Neural cell (in vitro differentiated cells): ENCODE data around the gene EDAR. TPM values are rescaled to one million over a fixed set of nuclear protein-coding genes. Genes with fewer than 3 reads are reported as not detected.

Experiments used
- H2AFZ ChIP-seq: fragments of 200-600, 300-800 bp; sonication (generic), shearing (Covaris generic); 2 replicates; pipeline ENCODE4 v1.6.0; 2014; ENCODE audit warnings: low read depth, mild to moderate bottlenecking, antibody characterized with exemption, low read length, moderate library complexity
- H3F3A ChIP-seq: fragments of 200-600 bp; shearing (Covaris generic); 2 replicates; pipeline ENCODE4 v1.6.1; 2016; ENCODE audit warnings: mild to moderate bottlenecking, moderate library complexity, mixed read lengths, antibody characterized with exemption, low read length; ENCODE audit not compliant: insufficient read depth, poor library complexity, severe bottlenecking
- H3K27ac ChIP-seq: fragments of 200-600, 300-800 bp; sonication (generic), shearing (Covaris generic); 2 replicates; pipeline ENCODE4 v1.5.1; 2014; ENCODE audit warnings: mild to moderate bottlenecking, low read length, moderate library complexity
- H3K27me3 ChIP-seq: fragments of 300-800, 200-600 bp; sonication (generic), shearing (Covaris generic); 2 replicates; pipeline ENCODE4 v1.6.0; 2014; ENCODE audit warnings: mild to moderate bottlenecking, low read depth, low read length, moderate library complexity; ENCODE audit not compliant: insufficient read depth
- H3K36me3 ChIP-seq: fragments of 300-800, 200-600 bp; sonication (generic), shearing (Covaris generic); 2 replicates; pipeline ENCODE4 v1.5.1; 2014; ENCODE audit warnings: mild to moderate bottlenecking, antibody characterized with exemption, low read length, moderate library complexity; ENCODE audit not compliant: insufficient read depth
- H3K4me2 ChIP-seq: fragments of 300-800, 200-600 bp; sonication (generic), shearing (Covaris generic); 2 replicates; pipeline ENCODE4 v1.6.0; 2014; ENCODE audit warnings: mild to moderate bottlenecking, low read length
- H3K4me3 ChIP-seq: fragments of 300-800, 200-600 bp; sonication (generic), shearing (Covaris generic); 2 replicates; pipeline ENCODE4 v1.5.1; 2014; ENCODE audit warnings: mild to moderate bottlenecking, low read length, moderate library complexity
- H3K79me2 ChIP-seq: fragments of 200-600 bp; shearing (Covaris generic); replicated peaks from 2 replicates; pipeline ENCODE4 v1.6.0; 2014; ENCODE audit warnings: mild to moderate bottlenecking, low read length, moderate library complexity; ENCODE audit not compliant: insufficient read depth
- H3K9ac ChIP-seq: fragments of 300-800, 200-600 bp; sonication (generic), shearing (Covaris generic); 2 replicates; pipeline ENCODE4 v1.6.1; 2016; ENCODE audit warnings: mild to moderate bottlenecking, low read length, mixed read lengths
- H3K9me2 ChIP-seq: fragments of 200-600 bp; shearing (Covaris generic); 2 replicates; pipeline ENCODE4 v1.6.1; 2016; ENCODE audit warnings: mild to moderate bottlenecking, low read length, mixed read lengths; ENCODE audit not compliant: insufficient read depth
- H3K9me3 ChIP-seq: fragments of 200-600, 300-800 bp; sonication (generic), shearing (Covaris generic); 2 replicates; pipeline ENCODE4 v1.6.1; 2016; ENCODE audit warnings: mild to moderate bottlenecking, mixed run types, low read length, moderate library complexity, mixed read lengths
- H4K20me1 ChIP-seq: fragments of 200-600 bp; shearing (Covaris generic); 2 replicates; pipeline ENCODE4 v1.6.1; 2016; ENCODE audit warnings: mild to moderate bottlenecking, mixed run types; ENCODE audit not compliant: insufficient read depth
- EP300 ChIP-seq: fragments of 450-650 bp; conservative IDR thresholded peaks from 2 replicates; pipeline ENCODE4 v1.6.1; 2014; ENCODE audit warnings: antibody characterized with exemption, mild to moderate bottlenecking, moderate library complexity; ENCODE audit not compliant: poor library complexity, severe bottlenecking
- EZH2 ChIP-seq: fragments of 200-600, 300-800 bp; shearing (Covaris generic), sonication (generic); IDR thresholded peaks from 2 replicates; pipeline ENCODE4 v1.6.1; 2014; ENCODE audit warnings: antibody characterized with exemption, low read length, borderline replicate concordance, mild to moderate bottlenecking; ENCODE audit not compliant: insufficient read depth, poor library complexity, severe bottlenecking
- MXI1 ChIP-seq: fragments of 450-650 bp; conservative IDR thresholded peaks from 2 replicates; pipeline ENCODE4 v1.6.1; 2014; ENCODE audit warnings: antibody characterized with exemption, mild to moderate bottlenecking; ENCODE audit not compliant: poor library complexity, severe bottlenecking
- POLR2AphosphoS5 ChIP-seq: IDR thresholded peaks from 2 replicates; pipeline ENCODE4 v1.6.1; 2012
- RAD21 ChIP-seq: fragments of 450-650 bp; conservative IDR thresholded peaks from 2 replicates; pipeline ENCODE4 v1.6.1; 2014; ENCODE audit warnings: antibody characterized with exemption, mild to moderate bottlenecking, moderate library complexity
- SMC3 ChIP-seq: fragments of 450-650 bp; conservative IDR thresholded peaks from 2 replicates; pipeline ENCODE4 v1.6.1; 2014; ENCODE audit warnings: antibody characterized with exemption, mild to moderate bottlenecking, moderate library complexity; ENCODE audit not compliant: poor library complexity
- TAF1 ChIP-seq: IDR thresholded peaks from 2 replicates; pipeline ENCODE4 v1.6.1; 2012; ENCODE audit warnings: low read depth
- polyA plus RNA-seq: library from polyadenylated mRNA; depleted of rRNA; stranded (reverse); fragments of >200 nt; gene quantifications from 2 replicates; pipeline ENCODE4 v1.2.3, GENCODE V29; 2014
- TF ChIP-seq, protein P1 (sequence below): fragments of 450-650 bp; IDR thresholded peaks from 2 replicates; pipeline ENCODE4 v1.5.1; 2014; ENCODE audit warnings: antibody characterized with exemption, mild to moderate bottlenecking, moderate library complexity; ENCODE audit not compliant: poor library complexity, severe bottlenecking
- TF ChIP-seq, protein P2 (sequence below): IDR thresholded peaks from 2 replicates; pipeline ENCODE4 v1.6.1; 2012; ENCODE audit warnings: borderline replicate concordance

EDAR gene
- polyA plus RNA-seq, 1 donor from 2014 or later, result not detected

DNA sequence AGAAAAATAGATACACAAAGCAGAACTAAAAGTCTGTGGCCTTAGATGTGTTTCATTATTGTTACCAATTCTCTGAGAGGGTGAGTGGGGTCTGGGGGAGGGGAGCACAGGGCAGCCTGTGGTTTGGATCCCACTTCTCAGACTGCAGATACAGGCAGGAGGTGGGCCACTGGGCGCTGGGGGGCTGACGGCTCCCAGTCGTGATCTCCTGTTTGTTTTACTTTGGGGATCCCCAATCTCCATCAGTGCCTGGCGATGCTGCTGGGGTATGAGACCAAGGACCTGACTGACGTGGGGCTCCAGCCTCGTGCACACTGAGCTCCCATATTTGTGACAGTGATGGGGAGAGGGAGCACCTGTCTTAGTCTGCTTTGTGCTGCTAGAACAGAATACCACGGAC lies 54.9 kb downstream of the EDAR start:
- Histone ChIP-seq H3K27me3 (no peaks in the 10 kb centered on the region), H4K20me1 (no peaks in the 10 kb centered on the region), H3K27ac (no peak overlapping the region), H3K9ac (no peak overlapping the region), H3F3A (no peaks in the 10 kb centered on the region), H3K79me2 (no peaks in the 10 kb centered on the region), H3K9me2 (no peaks in the 10 kb centered on the region), H3K9me3 (no peaks in the 10 kb centered on the region), H2AFZ (no peak overlapping the region), H3K36me3 (no peaks in the 10 kb centered on the region), H3K4me3 (no peak overlapping the region), H3K4me2 (no peak overlapping the region)
- TF ChIP-seq RAD21 (no peak), SMC3 (no peak)
- TF ChIP-seq, protein P1, sequence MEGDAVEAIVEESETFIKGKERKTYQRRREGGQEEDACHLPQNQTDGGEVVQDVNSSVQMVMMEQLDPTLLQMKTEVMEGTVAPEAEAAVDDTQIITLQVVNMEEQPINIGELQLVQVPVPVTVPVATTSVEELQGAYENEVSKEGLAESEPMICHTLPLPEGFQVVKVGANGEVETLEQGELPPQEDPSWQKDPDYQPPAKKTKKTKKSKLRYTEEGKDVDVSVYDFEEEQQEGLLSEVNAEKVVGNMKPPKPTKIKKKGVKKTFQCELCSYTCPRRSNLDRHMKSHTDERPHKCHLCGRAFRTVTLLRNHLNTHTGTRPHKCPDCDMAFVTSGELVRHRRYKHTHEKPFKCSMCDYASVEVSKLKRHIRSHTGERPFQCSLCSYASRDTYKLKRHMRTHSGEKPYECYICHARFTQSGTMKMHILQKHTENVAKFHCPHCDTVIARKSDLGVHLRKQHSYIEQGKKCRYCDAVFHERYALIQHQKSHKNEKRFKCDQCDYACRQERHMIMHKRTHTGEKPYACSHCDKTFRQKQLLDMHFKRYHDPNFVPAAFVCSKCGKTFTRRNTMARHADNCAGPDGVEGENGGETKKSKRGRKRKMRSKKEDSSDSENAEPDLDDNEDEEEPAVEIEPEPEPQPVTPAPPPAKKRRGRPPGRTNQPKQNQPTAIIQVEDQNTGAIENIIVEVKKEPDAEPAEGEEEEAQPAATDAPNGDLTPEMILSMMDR, result no peak
- TF ChIP-seq, protein P2, sequence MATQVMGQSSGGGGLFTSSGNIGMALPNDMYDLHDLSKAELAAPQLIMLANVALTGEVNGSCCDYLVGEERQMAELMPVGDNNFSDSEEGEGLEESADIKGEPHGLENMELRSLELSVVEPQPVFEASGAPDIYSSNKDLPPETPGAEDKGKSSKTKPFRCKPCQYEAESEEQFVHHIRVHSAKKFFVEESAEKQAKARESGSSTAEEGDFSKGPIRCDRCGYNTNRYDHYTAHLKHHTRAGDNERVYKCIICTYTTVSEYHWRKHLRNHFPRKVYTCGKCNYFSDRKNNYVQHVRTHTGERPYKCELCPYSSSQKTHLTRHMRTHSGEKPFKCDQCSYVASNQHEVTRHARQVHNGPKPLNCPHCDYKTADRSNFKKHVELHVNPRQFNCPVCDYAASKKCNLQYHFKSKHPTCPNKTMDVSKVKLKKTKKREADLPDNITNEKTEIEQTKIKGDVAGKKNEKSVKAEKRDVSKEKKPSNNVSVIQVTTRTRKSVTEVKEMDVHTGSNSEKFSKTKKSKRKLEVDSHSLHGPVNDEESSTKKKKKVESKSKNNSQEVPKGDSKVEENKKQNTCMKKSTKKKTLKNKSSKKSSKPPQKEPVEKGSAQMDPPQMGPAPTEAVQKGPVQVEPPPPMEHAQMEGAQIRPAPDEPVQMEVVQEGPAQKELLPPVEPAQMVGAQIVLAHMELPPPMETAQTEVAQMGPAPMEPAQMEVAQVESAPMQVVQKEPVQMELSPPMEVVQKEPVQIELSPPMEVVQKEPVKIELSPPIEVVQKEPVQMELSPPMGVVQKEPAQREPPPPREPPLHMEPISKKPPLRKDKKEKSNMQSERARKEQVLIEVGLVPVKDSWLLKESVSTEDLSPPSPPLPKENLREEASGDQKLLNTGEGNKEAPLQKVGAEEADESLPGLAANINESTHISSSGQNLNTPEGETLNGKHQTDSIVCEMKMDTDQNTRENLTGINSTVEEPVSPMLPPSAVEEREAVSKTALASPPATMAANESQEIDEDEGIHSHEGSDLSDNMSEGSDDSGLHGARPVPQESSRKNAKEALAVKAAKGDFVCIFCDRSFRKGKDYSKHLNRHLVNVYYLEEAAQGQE, result no peak

DNA sequence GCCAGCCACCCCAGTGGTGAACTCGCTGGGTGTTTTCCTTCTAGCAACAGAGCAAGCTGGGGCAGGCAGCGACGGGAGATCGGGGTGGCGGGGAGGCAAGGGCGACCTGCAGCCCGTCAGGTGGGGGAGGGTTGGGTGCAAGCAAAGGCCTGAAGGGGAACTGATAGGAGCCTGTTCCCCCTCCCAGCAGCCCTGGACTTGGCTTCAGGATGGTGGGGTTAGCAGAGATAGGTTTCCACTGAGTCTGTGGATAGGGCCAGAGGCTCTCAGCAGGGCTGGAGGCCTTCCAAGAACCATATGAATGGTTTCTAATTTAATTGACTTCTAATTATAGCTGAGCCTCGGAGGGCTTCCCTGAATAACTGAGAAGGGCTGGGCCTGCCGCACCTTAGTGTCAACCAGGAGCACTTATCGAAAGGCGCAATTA lies 55.3 kb downstream of the EDAR start:
- H3K9me3 ChIP-seq, result no peaks in the 10 kb centered on the region
- no peaks in the 10 kb centered on the region for H3K36me3 ChIP-seq
- no peaks in the 10 kb centered on the region for H3K9me2 ChIP-seq
- no peak overlapping the region for H3K4me2 ChIP-seq
- no peak overlapping the region for H3K9ac ChIP-seq
- H3F3A ChIP-seq, result no peaks in the 10 kb centered on the region
- H3K79me2 ChIP-seq, result no peaks in the 10 kb centered on the region
- TF ChIP-seq RAD21 (no peak), MXI1 (no peak), SMC3 (no peak), EP300 (no peak), TAF1 (no peak), EZH2 (no peak), POLR2AphosphoS5 (no peak)
- TF ChIP-seq, protein P2, result no peak
- TF ChIP-seq, protein P1, result no peak
- H3K27ac ChIP-seq, result no peak overlapping the region
- no peaks in the 10 kb centered on the region for H3K27me3 ChIP-seq
- no peaks in the 10 kb centered on the region for H4K20me1 ChIP-seq
- no peak overlapping the region for H3K4me3 ChIP-seq
- H2AFZ ChIP-seq, result no peak overlapping the region
